Progenitor cell of endocrine pancreas (in vitro differentiated cells): ENCODE measurements around the gene TUBAL3. TPM values are rescaled to one million over a fixed set of nuclear protein-coding genes. Genes with fewer than 3 reads are reported as not detected.
"Not testable (repeated sequence)": the region's sequence is repeated elsewhere in the genome, so short reads cannot be mapped to it uniquely, and the experiment has no call there.

Experiments used
- DNase-seq: peaks from one replicate; pipeline ENCODE4 v3.0.0; 2021; ENCODE audit warnings: low spot score; ENCODE audit not compliant: unreplicated experiment
- H3K27ac Mint-ChIP-seq: 2 replicates; pipeline ENCODE4 v1.8.0; 2021; ENCODE audit warnings: mild to moderate bottlenecking, moderate library complexity, mixed read lengths
- H3K27me3 Mint-ChIP-seq: 2 replicates; pipeline ENCODE4 v1.8.0; 2021; ENCODE audit warnings: mixed read lengths
- H3K36me3 Mint-ChIP-seq: 2 replicates; pipeline ENCODE4 v1.8.0; 2022; ENCODE audit warnings: mixed read lengths; ENCODE audit not compliant: insufficient read depth
- H3K4me1 Mint-ChIP-seq: 2 replicates; pipeline ENCODE4 v1.8.0; 2021; ENCODE audit warnings: low read depth, mixed read lengths
- H3K4me3 Mint-ChIP-seq: 2 replicates; pipeline ENCODE4 v1.8.0; 2021; ENCODE audit warnings: low read depth, mild to moderate bottlenecking, moderate library complexity, mixed read lengths
- H3K9me3 Mint-ChIP-seq: 2 replicates; pipeline ENCODE4 v1.8.0; 2021; ENCODE audit warnings: low read depth, mixed read lengths
- CTCF ChIP-seq: fragments of 200-600 bp; sonication (generic); IDR thresholded peaks from one replicate; pipeline ENCODE4 v1.5.0; 2021; ENCODE audit warnings: antibody characterized with exemption, mild to moderate bottlenecking; ENCODE audit not compliant: unreplicated experiment
- total RNA-seq: library from RNA; stranded (reverse); gene quantifications from 2 replicates; pipeline ENCODE4 v1.2.1, GENCODE V29; 2021

TUBAL3 gene
- total RNA-seq, 1 donor from 2014 or later: not detected

- TF ChIP-seq CTCF: no peak
- no peak overlapping the region for H3K4me3 Mint-ChIP-seq
- H3K9me3 Mint-ChIP-seq: peaks cover 11% of the 10 kb centered on the region
- H3K4me1 Mint-ChIP-seq: no peaks in the 10 kb centered on the region
- no peaks in the 10 kb centered on the region for H3K27me3 Mint-ChIP-seq
- no peaks in the 10 kb centered on the region for H3K36me3 Mint-ChIP-seq
- no peak for DNase-seq
- H3K27ac Mint-ChIP-seq: no peak overlapping the region
Measured at GRCh38 chr10:5381187-5381586, 23.4 kb downstream of the TUBAL3 start.

GRCh38 chr10:5380395-5380794, 24.2 kb downstream of the TUBAL3 start:
- not testable (repeated sequence) for H3K4me3 Mint-ChIP-seq, H3K9me3 Mint-ChIP-seq, DNase-seq, H3K4me1 Mint-ChIP-seq, H3K27me3 Mint-ChIP-seq, H3K27ac Mint-ChIP-seq, H3K36me3 Mint-ChIP-seq

GRCh38 chr10:5379202-5379601, 25.4 kb downstream of the TUBAL3 start:
- not testable (repeated sequence) for DNase-seq, H3K4me1 Mint-ChIP-seq, H3K9me3 Mint-ChIP-seq, H3K27ac Mint-ChIP-seq, H3K27me3 Mint-ChIP-seq, H3K4me3 Mint-ChIP-seq, H3K36me3 Mint-ChIP-seq

GRCh38 chr10:5376450-5376849, 28.2 kb downstream of the TUBAL3 start:
- peaks cover 3% of the 10 kb centered on the region for H3K4me1 Mint-ChIP-seq
- H3K36me3 Mint-ChIP-seq: no peaks in the 10 kb centered on the region
- TF ChIP-seq CTCF: no peak
- no peak overlapping the region for H3K4me3 Mint-ChIP-seq
- no peaks in the 10 kb centered on the region for H3K27me3 Mint-ChIP-seq
- H3K9me3 Mint-ChIP-seq: peaks cover 8% of the 10 kb centered on the region
- DNase-seq: no peak
- H3K27ac Mint-ChIP-seq: peak overlapping the region; percentile 69

DNA sequence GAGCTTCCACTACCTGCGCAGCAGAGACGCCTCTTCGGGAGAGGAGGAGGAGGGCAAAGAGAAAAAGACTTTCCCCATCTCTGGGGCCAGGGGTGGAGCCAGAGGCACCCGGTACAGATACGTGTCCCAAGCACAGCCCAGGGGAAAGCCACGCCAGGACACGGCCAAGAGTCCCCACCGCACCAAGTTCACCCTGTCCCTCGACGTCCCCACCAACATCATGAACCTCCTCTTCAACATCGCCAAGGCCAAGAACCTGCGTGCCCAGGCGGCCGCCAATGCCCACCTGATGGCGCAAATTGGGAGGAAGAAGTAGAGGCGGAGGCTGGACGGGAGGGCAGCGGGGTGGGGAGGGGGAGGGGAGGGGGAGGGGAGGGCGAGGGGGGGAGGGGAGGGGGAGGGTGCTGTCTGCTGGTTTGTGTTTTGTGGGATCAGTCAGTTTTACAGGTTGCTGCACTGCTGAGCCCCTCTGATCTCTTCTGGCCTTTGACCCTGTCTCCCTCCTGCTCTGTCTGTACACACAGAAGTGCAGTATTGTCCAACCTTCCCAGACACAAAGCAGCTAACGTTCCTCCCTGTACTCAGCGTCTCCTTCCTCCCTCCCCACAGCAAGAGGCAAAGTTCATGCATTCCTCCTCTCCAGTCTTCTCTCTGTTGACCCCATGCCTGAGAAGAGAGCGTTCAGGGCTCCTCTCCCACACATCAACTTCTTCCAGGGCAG, 30.6 kb downstream of the TUBAL3 start:
- H3K27ac Mint-ChIP-seq: no peak overlapping the region
- TF ChIP-seq CTCF: no peak
- no peaks in the 10 kb centered on the region for H3K27me3 Mint-ChIP-seq
- H3K36me3 Mint-ChIP-seq: no peaks in the 10 kb centered on the region
- no peak for DNase-seq
- peaks cover 3% of the 10 kb centered on the region for H3K4me1 Mint-ChIP-seq
- H3K9me3 Mint-ChIP-seq: peaks cover 13% of the 10 kb centered on the region
- H3K4me3 Mint-ChIP-seq: no peak overlapping the region

DNA sequence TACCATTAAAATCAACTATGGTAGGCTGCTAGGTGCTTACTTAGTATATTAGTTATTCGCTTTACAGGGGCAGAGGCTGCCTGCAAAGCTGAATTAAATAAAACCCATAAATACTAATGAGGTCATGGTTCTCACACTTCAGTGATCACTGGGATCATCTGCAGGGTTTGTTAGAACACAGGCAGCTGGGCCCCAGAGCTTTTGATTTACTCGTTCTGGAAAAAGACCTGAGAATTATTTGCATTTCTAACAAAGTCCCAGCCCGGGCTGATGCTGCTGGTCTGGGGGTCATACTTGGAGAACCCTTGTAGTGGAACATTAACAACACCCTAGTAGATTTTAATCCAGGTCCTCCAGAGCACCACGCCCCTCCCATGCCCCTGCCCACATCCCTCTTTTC, 31.3 kb downstream of the TUBAL3 start:
- H3K4me3 Mint-ChIP-seq: no peak overlapping the region
- H3K4me1 Mint-ChIP-seq: peaks cover 3% of the 10 kb centered on the region
- no peaks in the 10 kb centered on the region for H3K36me3 Mint-ChIP-seq
- H3K27me3 Mint-ChIP-seq: no peaks in the 10 kb centered on the region
- no peak overlapping the region for H3K27ac Mint-ChIP-seq
- no peak for DNase-seq
- TF ChIP-seq CTCF: no peak
- H3K9me3 Mint-ChIP-seq: peaks cover 12% of the 10 kb centered on the region
